RWPE2 (cell line): ENCODE results near the gene CIDEA.

Experiments
- ATAC-seq: fragments of 200-7000 bp; cut with Tn5 transposase; 3 replicates; pipeline ENCODE4 v1.9.1; 2021; ENCODE audit warnings: low read depth
- DNase-seq: peaks from one replicate; pipeline ENCODE4 v3.0.0-alpha.2; 2020; ENCODE audit warnings: low spot score
- H3K27ac ChIP-seq: fragments of 450-650 bp; 2 replicates; pipeline ENCODE4 v1.5.1; 2017; ENCODE audit warnings: mild to moderate bottlenecking; ENCODE audit not compliant: poor library complexity, severe bottlenecking
- H3K27me3 ChIP-seq: fragments of 250-450 bp; sonication (Bioruptor Pico); 2 replicates; pipeline ENCODE4 v1.5.1; 2021; ENCODE audit warnings: mild to moderate bottlenecking, moderate library complexity; ENCODE audit not compliant: insufficient read depth, poor library complexity, severe bottlenecking
- H3K36me3 ChIP-seq: fragments of 250-450 bp; sonication (Bioruptor Pico); 2 replicates; pipeline ENCODE4 v1.5.1; 2020; ENCODE audit warnings: low read depth, mild to moderate bottlenecking, moderate library complexity
- H3K4me1 ChIP-seq: fragments of 250-450 bp; sonication (Bioruptor Pico); 2 replicates; pipeline ENCODE4 v1.5.1; 2021; ENCODE audit warnings: mild to moderate bottlenecking, moderate library complexity; ENCODE audit not compliant: insufficient read depth, poor library complexity, severe bottlenecking
- H3K4me3 ChIP-seq: fragments of 250-450 bp; sonication (Bioruptor Pico); 2 replicates; pipeline ENCODE4 v1.5.1; 2021; ENCODE audit warnings: mild to moderate bottlenecking, moderate library complexity; ENCODE audit not compliant: severe bottlenecking
- H3K9me3 ChIP-seq: fragments of 250-450 bp; sonication (Bioruptor Pico); 2 replicates; pipeline ENCODE4 v1.5.1; 2021; ENCODE audit warnings: mild to moderate bottlenecking, moderate library complexity; ENCODE audit not compliant: severe bottlenecking
- TF ChIP-seq, protein P1 (sequence below): fragments of 450-650 bp; IDR thresholded peaks from one replicate; pipeline ENCODE4 v1.5.1; 2017; ENCODE audit warnings: mild to moderate bottlenecking, moderate library complexity; ENCODE audit not compliant: poor library complexity, severe bottlenecking

Gene CIDEA

DNA sequence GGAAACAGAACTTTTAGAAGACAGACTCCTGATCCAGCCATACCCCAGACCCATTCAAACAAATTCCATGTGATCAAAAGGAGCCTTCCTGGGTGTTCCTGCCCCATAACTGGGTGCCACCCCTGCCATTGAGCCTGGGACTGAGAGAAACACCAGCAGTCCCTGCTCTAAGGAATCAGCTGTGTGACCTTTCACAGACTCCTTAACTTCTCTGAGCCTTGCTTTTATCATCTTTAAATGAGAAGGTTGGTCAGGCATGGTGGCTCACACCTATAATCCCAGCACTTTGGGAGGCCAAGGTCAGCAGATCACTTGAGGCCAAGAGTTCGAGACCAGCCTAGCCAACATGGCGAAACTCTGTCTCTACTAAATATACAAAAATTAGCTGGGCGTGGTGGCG, 20.6 kb downstream of the CIDEA start:
- ATAC-seq: no peak

DNA sequence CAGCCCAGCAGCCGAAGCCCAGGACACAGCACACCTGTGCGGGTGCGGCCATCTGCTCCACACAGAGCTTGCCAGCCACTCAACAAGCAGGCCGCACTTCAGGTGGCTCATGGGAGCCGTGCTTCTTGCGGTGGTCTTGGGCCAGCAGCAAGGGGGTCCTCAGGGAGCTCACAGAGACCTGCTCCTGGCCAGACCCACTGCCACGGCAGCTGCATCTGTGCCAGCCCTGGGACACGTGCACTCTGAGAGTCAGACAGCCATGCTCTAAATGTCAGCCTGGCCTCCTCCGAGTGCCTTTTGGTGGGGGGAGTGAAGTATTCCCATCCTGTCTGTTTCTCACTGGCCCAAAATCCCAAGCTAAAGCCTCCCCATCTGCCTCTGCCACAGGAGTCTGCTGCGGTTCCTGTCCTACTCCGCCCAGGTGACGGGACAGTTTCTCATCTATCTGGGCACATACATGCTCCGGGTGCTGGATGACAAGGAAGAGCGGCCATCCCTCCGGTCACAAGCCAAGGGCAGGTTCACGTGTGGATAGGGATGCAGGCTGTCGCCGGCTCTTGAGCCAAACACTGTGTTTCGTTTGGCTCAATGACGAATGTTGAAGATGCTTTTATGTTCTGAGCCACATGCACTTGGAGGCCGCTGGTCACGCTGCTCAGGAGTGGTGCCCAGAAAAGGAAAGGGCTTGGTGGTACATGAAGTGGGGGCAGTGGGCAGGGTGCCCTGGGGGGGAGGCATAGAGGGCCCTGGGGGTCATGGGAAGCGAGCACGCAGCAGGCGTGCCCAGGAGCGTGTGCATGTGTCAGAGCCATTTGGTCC, 22.8 kb downstream of the CIDEA start:
- no peak for ATAC-seq

More for the DNA sequence above, 20.6 kb downstream of the CIDEA start:
- H3K27me3 ChIP-seq: no peaks in the 10 kb centered on the region
- no peaks in the 10 kb centered on the region for H3K9me3 ChIP-seq
- H3K27ac ChIP-seq: no peak overlapping the region
- H3K4me1 ChIP-seq: peaks cover 15% of the 10 kb centered on the region
- TF ChIP-seq, protein P1, sequence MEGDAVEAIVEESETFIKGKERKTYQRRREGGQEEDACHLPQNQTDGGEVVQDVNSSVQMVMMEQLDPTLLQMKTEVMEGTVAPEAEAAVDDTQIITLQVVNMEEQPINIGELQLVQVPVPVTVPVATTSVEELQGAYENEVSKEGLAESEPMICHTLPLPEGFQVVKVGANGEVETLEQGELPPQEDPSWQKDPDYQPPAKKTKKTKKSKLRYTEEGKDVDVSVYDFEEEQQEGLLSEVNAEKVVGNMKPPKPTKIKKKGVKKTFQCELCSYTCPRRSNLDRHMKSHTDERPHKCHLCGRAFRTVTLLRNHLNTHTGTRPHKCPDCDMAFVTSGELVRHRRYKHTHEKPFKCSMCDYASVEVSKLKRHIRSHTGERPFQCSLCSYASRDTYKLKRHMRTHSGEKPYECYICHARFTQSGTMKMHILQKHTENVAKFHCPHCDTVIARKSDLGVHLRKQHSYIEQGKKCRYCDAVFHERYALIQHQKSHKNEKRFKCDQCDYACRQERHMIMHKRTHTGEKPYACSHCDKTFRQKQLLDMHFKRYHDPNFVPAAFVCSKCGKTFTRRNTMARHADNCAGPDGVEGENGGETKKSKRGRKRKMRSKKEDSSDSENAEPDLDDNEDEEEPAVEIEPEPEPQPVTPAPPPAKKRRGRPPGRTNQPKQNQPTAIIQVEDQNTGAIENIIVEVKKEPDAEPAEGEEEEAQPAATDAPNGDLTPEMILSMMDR: no peak
- H3K4me3 ChIP-seq: no peak overlapping the region
- no peaks in the 10 kb centered on the region for H3K36me3 ChIP-seq
- DNase-seq: no peak

DNA sequence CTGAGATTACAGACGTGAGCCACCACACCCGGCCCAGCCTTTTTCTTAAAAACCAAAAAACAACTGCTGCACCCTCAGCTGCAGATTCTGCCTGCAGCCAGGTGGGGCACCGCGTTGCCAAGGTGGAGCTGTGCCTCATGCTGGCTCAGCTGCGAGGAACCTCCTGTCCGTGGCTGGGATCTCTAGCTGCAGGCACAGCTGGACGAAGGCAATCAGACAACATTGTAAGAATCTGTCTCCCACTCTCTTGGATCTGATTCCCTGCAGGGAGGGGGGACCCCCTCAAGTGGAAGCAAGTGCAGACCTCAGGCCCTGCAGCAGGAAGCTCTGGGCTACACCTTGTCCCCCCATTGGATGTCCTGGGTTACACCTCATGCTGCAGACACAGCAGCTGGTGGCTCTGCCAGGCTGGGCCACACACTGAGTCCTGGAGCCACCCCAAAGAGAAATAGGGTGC, 24.1 kb downstream of the CIDEA start:
- H3K9me3 ChIP-seq: no peaks in the 10 kb centered on the region
- no peak for DNase-seq
- ATAC-seq: no peak
- H3K36me3 ChIP-seq: no peaks in the 10 kb centered on the region
- peak overlapping the region; percentile 86 for H3K27ac ChIP-seq
- no peaks in the 10 kb centered on the region for H3K27me3 ChIP-seq
- TF ChIP-seq, protein P1: peak; percentile 61
- H3K4me1 ChIP-seq: peaks cover 37% of the 10 kb centered on the region
- H3K4me3 ChIP-seq: no peak overlapping the region

More for the DNA sequence above, 22.8 kb downstream of the CIDEA start:
- Histone ChIP-seq H3K27me3 (no peaks in the 10 kb centered on the region), H3K4me3 (no peak overlapping the region), H3K4me1 (peaks cover 25% of the 10 kb centered on the region), H3K36me3 (no peaks in the 10 kb centered on the region), H3K9me3 (no peaks in the 10 kb centered on the region), H3K27ac (no peak overlapping the region)
- no peak for DNase-seq
- TF ChIP-seq, protein P1: no peak

DNA sequence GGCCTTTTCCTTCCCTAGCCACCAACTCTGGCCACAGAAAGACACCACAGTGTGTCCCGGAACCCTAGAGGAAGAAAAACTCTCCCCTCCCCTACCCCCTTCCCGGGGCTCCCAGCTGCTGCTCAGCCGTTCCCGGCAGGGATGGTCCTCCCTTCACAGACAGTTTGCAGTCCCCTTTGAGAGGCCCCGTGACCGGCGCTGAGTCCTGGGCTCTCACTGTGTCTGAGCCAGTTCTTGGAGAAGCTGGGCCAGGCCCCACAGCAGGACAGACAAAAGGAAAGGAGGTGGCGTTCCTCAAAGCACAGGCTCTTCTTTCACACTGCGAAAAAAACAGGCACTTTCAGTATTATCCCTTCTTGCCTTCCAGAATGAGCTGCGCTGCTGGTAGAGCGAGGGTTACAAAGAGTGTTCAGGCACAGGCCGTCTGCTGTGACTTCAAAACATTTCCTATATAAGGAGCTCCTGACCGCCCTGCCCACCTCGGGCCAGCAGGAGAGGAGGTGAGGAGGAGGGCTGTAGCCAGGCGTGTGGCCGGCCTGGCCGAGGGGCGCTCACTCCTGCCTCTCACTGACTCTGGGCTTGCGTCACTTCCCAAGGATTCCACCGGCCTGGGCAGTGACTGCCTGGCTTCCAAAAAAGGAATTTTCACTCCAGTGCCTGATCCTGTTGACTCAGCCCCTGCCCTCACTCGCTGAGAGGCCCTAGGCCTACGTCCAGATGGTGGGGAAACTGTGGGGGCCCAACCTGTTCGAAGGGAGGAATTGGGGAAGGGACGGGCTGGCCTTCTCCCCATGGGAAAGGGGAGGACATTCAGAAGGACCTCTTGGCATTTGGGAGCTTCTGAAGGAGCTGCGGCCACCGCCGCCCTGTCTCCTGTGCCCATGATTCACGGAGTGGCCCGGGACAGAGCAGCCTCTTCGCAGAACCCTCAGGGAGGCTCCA, 24.9 kb downstream of the CIDEA start:
- Histone ChIP-seq H3K4me3 (peak overlapping the region; percentile 17), H3K4me1 (peaks cover 37% of the 10 kb centered on the region), H3K9me3 (no peaks in the 10 kb centered on the region), H3K36me3 (no peaks in the 10 kb centered on the region), H3K27me3 (no peaks in the 10 kb centered on the region), H3K27ac (peak overlapping the region; percentile 86)
- TF ChIP-seq, protein P1: no peak
- DNase-seq: peak; percentile 91
- peak; percentile 86 for ATAC-seq
